ENCODE measurements around the gene ADCY7.
"Not testable (repeated sequence)": the region's sequence is repeated elsewhere in the genome, so short reads cannot be mapped to it uniquely, and the experiment has no call there.

ADCY7 gene

DNA sequence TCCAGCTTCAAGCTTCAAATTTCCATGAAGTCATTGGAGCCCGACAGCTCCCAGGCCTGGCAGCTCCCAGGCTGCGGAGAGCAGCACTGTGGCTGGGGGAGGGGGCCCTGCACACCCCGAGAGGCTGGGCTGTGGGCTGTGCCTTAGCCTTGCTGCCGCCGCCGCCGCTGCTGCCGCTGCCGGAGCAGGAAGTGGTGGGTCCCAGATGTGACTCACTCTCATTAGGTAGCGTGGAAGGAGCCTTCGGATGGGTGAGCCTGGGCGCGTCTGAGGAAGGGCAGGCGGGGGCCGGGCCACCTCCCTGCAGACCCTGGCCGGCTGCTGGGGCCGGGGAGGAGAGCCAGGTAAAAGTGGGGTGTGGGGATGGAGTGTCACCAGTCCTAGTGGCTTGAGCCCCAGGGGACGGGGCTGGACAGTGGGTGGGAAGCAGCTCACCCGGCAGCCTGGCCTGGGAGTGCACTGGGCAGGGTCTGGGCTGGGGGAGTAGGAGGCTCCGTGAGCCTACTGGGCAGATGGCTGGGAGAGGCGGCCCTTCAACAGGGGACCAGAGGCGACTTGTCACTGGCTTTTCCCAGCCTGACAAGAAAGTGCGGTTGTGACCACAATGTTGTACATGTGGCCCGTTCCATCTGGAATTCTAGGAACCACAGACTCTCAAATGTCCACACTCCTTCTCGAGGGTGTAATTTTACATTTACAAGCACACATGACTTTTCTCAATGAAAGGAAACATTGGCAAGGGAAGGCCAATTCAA lies at the start of gene ADCY7:
Gene ADCY7 (plus strand): TSS at position 215 of the 755 bp plus-strand sequence. CDS start 21,629 bp downstream, outside the sequence.
- no peak for DNase-seq

DNA sequence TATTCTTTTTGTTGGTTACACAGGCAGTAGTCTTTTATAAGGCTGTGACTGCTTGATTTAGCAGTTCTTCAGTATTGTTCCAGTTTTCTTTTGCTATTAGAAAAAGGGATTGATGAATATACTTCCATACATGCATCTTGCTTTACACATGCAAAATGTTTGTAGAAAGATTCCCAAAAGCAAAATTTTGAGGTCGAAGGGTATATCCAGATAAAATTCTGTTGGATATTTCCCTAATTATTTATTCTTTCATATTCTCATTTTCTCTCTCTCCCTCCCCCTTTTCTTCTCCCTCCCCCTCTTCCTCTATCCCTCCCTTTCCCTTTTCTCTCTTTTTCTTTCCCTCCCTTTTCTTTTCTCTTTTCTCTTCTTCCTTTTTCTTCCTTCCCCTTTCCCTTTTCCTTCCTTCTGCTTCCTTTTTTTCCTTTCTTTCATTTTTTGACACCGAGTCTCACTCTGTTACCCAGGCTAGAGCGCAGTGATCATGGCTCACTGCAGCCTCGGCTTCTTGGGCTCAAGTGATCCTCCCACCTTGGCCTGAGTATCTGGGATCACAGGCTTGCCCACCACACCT lies 46.9 kb upstream of the ADCY7 start:
- DNase-seq: no peak

DNA sequence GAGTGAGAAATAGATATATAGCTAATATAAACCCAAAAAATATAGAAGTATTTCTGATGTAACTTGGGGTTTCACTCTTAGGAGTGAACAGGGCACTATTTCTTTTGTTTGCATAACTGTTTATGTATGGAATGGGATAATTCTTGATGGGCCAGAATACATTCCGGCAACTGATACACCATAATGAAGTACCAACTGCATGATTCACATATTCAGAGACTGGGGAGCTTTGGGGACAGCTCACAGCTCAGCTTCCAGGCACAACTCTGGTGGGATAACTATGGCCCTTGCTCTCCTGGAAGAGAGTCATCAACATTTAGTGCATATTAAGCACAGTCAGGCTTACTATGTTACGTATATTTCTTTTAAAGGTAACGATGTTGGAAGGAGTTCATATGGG lies 42.1 kb upstream of the ADCY7 start:
- no peak for DNase-seq

GRCh38 chr16:50227120-50227519 lies 39.2 kb upstream of the ADCY7 start:
- DNase-seq: no peak

GRCh38 chr16:50227665-50228064 lies 38.7 kb upstream of the ADCY7 start:
- DNase-seq: no peak

- DNase-seq: no peak
These were observed 37.9 kb upstream of the ADCY7 start for GRCh38 chr16:50228364-50228868.

- no peak for DNase-seq
These were observed 37.1 kb upstream of the ADCY7 start for GRCh38 chr16:50229149-50229726.

- no peak for DNase-seq
These were observed 31.4 kb upstream of the ADCY7 start for GRCh38 chr16:50234771-50235556.

- no peak for DNase-seq
These were observed 30.8 kb upstream of the ADCY7 start for GRCh38 chr16:50235581-50235980.

DNA sequence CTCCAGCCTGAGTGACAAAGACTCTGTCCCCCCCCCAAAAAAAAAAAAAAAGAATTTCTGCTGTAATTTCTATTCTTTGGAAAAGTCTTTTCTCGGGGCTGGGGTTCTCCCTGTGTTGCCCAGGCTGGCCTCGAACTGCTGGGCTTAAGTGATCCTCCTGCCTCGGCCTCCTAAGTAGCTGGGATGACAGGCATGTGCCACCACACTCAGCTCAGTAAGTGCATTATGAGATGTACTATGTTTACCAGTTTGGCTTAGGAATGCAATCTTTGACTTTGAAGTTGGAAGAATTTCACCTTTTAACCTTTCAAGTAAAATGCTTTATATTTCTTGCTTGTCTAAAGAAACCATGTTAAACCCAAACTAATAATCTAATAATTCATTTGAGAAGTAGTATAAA lies 28.0 kb upstream of the ADCY7 start:
- no peak for DNase-seq

DNA sequence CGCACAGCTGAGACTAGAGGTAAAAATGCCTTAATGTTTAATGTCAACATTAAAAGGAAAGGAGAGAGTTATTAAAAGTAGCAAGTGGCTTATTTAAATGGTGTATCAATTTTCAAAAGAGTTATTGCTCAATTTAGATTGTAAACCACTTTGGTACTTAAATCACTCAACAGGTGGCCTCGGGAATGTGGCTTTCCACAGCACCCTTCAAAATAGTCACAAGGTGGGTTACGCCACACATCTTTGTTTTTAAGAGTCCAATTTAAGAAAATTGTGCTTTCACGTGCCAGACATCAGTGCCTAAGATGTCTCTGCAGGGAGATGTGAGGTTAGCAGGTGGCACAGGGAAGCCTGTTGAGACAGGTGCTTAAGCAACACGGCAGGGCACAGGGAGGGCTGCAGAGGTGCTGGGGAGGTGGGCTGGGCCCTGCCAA lies 27.5 kb upstream of the ADCY7 start:
- DNase-seq: peak; percentile 33

DNA sequence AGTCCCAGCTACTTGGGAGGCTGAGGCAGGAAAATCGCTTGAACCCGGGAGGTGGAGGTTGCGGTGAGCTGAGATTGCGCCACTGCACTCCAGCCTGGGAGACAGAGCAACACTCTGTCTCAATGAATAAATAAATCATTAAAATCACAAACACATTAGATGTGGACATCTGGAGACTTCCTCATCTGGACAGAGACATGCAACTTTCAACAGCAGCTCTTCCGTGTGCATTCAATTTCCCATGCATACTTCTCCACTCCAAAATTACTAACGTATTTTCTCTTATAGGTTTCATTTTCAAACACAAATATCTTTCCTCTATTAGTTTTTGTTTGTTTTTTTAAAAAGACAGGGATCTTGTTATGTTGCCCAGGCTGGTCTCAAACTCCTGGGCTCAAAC lies 23.3 kb upstream of the ADCY7 start:
- not testable (repeated sequence) for DNase-seq

DNA sequence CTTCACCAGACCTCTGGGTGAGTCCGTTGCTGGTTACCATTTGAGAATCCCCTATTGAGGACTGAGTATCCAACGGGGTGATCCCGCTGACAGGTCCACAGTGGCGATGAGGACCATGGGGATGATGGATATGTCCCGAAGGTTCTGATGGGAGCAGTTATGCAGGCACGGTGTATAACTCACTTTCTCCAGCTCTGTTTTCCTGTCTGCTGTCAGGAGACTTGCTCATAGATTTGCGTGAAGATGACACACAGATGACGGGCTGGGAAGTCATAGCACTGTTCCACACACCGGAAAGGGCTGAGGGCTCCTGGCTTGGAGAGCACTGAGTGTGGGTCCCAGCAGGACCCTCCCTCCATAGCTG lies 22.2 kb upstream of the ADCY7 start:
- no peak for DNase-seq

GRCh38 chr16:50244504-50245416 lies 21.6 kb upstream of the ADCY7 start:
- DNase-seq: no peak

GRCh38 chr16:50245417-50246298 lies 20.7 kb upstream of the ADCY7 start:
- DNase-seq: peak; percentile 35

DNA sequence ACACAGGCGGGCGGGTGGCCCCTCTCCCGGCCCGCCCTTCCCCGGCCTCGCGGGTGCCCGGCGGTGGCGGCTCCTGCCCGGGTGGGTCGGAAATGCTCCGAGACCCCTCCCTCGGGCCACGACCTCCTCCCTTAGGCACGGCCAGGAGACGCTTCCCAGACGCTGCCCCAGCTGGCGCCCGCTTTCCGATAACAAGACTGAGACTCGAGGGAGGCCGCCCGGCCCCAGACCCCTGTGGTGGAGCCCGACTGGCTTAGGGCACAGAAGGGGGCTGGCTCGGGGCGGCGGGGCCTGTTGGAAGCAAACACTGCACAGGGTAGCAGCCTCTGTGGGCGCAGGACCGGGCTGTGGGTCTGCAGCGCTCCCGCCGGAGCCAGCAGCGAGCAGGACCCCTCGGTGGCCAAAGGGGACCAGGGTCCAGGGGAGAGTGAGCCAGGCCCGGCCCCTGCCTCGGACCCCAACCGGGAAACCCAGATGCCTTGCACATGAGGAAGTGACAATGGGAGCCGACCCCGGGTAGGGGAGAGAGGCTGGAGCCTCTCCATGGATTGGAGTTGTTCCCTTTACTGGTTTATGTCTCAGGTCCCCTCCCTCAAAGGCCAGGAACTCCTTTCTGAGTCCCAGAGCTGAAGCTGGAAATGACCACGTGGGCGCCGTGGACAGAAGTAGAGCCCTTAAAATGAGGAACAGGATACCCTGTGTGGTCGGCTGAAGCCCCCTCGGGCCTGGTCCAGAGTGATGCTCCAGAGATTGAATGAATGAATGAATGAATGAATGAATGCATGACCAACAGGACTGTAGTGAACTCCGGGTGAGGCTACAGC lies 19.8 kb upstream of the ADCY7 start:
- DNase-seq: peak; percentile 35

DNA sequence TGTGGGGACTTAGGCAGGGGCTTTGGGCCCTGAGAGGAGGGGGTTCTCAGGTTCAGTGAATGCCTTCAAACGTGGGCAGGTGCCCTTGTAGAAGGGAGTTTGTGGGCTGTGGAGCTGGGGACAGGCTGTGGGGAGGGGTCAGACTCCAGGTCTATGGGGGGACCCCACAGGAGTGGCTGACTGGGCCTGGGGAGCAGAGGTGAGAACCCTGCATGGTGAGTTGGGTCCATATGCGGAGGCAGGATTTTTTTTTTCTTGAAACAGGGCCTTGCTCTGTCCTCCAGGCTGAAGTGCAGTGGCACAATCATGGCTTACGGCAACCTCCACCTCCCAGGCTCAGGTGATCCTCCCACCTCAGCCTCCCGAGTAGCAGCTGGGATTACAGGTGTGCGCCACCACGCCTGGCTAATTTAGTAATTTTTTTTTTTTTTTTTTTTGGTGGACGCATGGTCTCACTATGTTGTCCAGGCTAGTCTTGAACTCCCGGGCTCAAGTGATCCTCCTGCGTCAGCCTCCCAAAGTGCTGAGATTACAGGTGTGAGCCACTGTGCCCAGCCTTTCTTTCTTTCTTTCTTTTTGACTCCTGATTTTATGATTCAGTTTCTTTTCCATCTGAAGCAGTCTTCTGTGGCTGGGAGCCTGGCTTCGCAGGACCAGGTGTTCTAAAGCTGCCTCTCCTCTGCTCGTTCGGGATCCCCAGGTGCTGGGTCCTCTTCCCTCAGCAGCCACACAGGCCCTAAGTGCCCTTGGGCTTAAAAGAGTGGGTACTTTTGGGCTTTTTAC lies 19.0 kb upstream of the ADCY7 start:
- no peak for DNase-seq

GRCh38 chr16:50247906-50248608 lies 18.3 kb upstream of the ADCY7 start:
- DNase-seq: no peak

DNA sequence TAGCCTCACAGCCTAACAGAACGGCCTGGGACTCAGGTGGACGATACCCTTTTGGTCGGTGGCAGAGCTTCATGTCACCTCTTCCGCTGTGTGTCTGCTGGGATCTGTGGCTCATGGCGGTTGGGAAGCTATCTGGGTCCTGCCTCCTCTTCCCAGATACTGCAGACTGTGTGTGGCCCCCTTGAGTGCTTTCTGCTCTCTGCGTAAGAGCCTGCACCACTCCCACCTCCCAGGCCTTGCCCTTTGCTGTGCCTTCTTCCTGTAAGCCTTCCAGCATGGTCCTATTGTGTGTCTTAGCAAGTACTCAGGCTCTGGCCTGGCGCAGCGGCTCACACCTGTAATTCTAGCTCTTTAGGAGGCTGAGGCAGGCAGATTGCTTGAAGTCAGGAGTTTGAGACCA lies 17.5 kb upstream of the ADCY7 start:
- DNase-seq: no peak
